B cell (primary cell): ENCODE results near the gene B3GNT9. TPM values are rescaled to one million over a fixed set of nuclear protein-coding genes. Genes with fewer than 3 reads are reported as not detected.

ENCODE experiments used
- ATAC-seq: fragments of 200-7000 bp; cut with Tn5 transposase; one replicate; pipeline ENCODE4 v1.10.0; 2021; ENCODE audit warnings: low read depth, mild to moderate bottlenecking, moderate number of reproducible peaks, moderate library complexity
- CTCF ChIA-PET: fragments of 350-600 bp; sonication (Branson Sonifier 250); formaldehyde crosslinking; loops from one replicate; lab custom pipeline; 2021; ENCODE audit warnings: antibody characterized with exemption, inconsistent platforms; lab: Charles Lee
- POLR2A ChIA-PET: fragments of 350-600 bp; sonication (Branson Sonifier 250); formaldehyde crosslinking; loops from one replicate; lab custom pipeline; 2021; ENCODE audit warnings: antibody characterized with exemption; lab: Charles Lee
- DNase-seq: peaks from one replicate; pipeline ENCODE4 v3.0.0; 2013
- H2AFZ ChIP-seq: 2 replicates; pipeline ENCODE4 v1.6.1; 2012; ENCODE audit warnings: mild to moderate bottlenecking, low read depth, low read length; ENCODE audit not compliant: insufficient read depth, poor library complexity, severe bottlenecking
- H3K27ac ChIP-seq, 2 donors: 1 replicate in 1 of 2; 2 replicates in 1 of 2; pipeline ENCODE4 v1.5.1; 2012 to 2013; ENCODE audit warnings: low read length in 2 of 2, mild to moderate bottlenecking in 2 of 2, moderate library complexity in 1 of 2
- H3K27me3 ChIP-seq, 4 experiments: fragments of 200-600 bp in 1 of 4; sonication (generic) in 1 of 4; replicated peaks in 1 of 4; 1 replicate in 2 of 4; 2 replicates in 2 of 4; pipeline versions ENCODE4 v1.6.1 to v1.7.0; 2013 to 2016; ENCODE audit warnings: low read length in 3 of 4, mild to moderate bottlenecking in 2 of 4, mixed read lengths in 1 of 4, moderate library complexity in 1 of 4; ENCODE audit not compliant: insufficient read depth in 4 of 4, control insufficient read depth in 3 of 4; ENCODE audit errors: control extremely low read depth in 1 of 4
- H3K36me3 ChIP-seq, 2 experiments: replicated peaks in 1 of 2; 1 replicate in 1 of 2; 2 replicates in 1 of 2; pipeline versions ENCODE4 v1.6.1 to v1.7.1; 2013; ENCODE audit warnings: low read length in 1 of 2; ENCODE audit not compliant: insufficient read depth in 2 of 2, control insufficient read depth in 1 of 2; ENCODE audit errors: control extremely low read depth in 1 of 2, extremely low read depth in 1 of 2
- H3K4me1 ChIP-seq, 2 donors: fragments of 200-600 bp in 1 of 2; sonication (generic) in 1 of 2; 1 replicate in 1 of 2; 2 replicates in 1 of 2; pipeline versions ENCODE4 v1.5.1 to v1.6.1; 2013 to 2017; ENCODE audit warnings: low read length in 2 of 2; ENCODE audit not compliant: control insufficient read depth in 2 of 2, insufficient read depth in 2 of 2
- H3K4me2 ChIP-seq: replicated peaks from 2 replicates; pipeline ENCODE3; 2012; ENCODE audit warnings: mild to moderate bottlenecking, low read depth, low read length; ENCODE audit not compliant: poor library complexity, severe bottlenecking
- H3K4me3 ChIP-seq, 5 experiments: fragments of 200-600 bp in 1 of 5; sonication (generic) in 1 of 5; 1 replicate in 3 of 5; 2 replicates in 2 of 5; pipeline versions ENCODE4 v1.5.1 to v1.7.0; 2011 to 2016; ENCODE audit warnings: low read length in 4 of 5, mild to moderate bottlenecking in 4 of 5, low read depth in 2 of 5, control low read depth in 1 of 5, moderate library complexity in 1 of 5; ENCODE audit not compliant: insufficient read depth in 1 of 5; ENCODE audit errors: control extremely low read depth in 1 of 5, extremely low read depth in 1 of 5
- H3K79me2 ChIP-seq: fragments of 200-600 bp; sonication (generic); one replicate; pipeline ENCODE4 v1.6.0; 2016; ENCODE audit warnings: low read length; ENCODE audit not compliant: control insufficient read depth, insufficient read depth
- H3K9ac ChIP-seq: fragments of 200-600 bp; sonication (generic); 2 replicates; pipeline ENCODE4 v1.6.1; 2017; ENCODE audit warnings: mild to moderate bottlenecking, low read length, moderate library complexity
- H3K9me3 ChIP-seq, 3 donors: one replicate each; pipeline versions ENCODE4 v1.6.1 to v1.7.1; 2013; ENCODE audit warnings: low read length in 2 of 3; ENCODE audit not compliant: control insufficient read depth in 2 of 3, insufficient read depth in 1 of 3; ENCODE audit errors: control extremely low read depth in 1 of 3
- H4K20me1 ChIP-seq: 2 replicates; pipeline ENCODE4 v1.6.0; 2012; ENCODE audit warnings: mild to moderate bottlenecking, low read length; ENCODE audit not compliant: insufficient read depth, control insufficient read depth, poor library complexity, severe bottlenecking
- H3K27ac Mint-ChIP-seq: one replicate; pipeline ENCODE4 v1.8.0; 2021; ENCODE audit warnings: mixed read lengths
- H3K27me3 Mint-ChIP-seq: one replicate; pipeline ENCODE4 v1.8.0; 2021; ENCODE audit warnings: mixed read lengths
- H3K4me1 Mint-ChIP-seq: one replicate; pipeline ENCODE4 v1.8.0; 2021; ENCODE audit warnings: mixed read lengths
- H3K4me3 Mint-ChIP-seq: one replicate; pipeline ENCODE4 v1.8.0; 2021; ENCODE audit warnings: mixed read lengths
- H3K9me3 Mint-ChIP-seq: one replicate; pipeline ENCODE4 v1.8.0; 2022; ENCODE audit warnings: mixed read lengths; ENCODE audit not compliant: insufficient read depth
- EZH2 ChIP-seq: IDR thresholded peaks from 2 replicates; pipeline ENCODE4 v1.6.1; 2012; ENCODE audit warnings: borderline replicate concordance, low read depth, mild to moderate bottlenecking, moderate library complexity, low read length; ENCODE audit not compliant: insufficient read depth, poor library complexity, severe bottlenecking
- WGBS: methylation state at CpG from one replicate; pipeline ENCODE4 v1.1.5; 2013; ENCODE audit warnings: missing lambda C conversion rate; ENCODE audit not compliant: insufficient coverage; 5-methylcytosine and 5-hydroxymethylcytosine counted together
- intact Hi-C: fragments of 100-400 bp; cut with micrococcal nuclease; formaldehyde crosslinking; loops from one replicate; pipeline ENCODE4 v1.10.0; 2022
- polyA plus RNA-seq: library from polyadenylated mRNA; depleted of rRNA; stranded (reverse); fragments of >200 nt; gene quantifications from 2 replicates; pipeline ENCODE4 v1.2.3, GENCODE V29; 2012
- total RNA-seq, 2 donors: library from RNA; stranded (reverse); fragments of 120-200 nt in 1 of 2; gene quantifications; 1 replicate in 1 of 2; 2 replicates in 1 of 2; pipeline versions ENCODE4 v1.2.3 to v1.2.4, GENCODE V29; 2013 to 2022
- TF ChIP-seq, protein P1 (sequence below): fragments of 200-600 bp; IDR thresholded peaks from one replicate; pipeline ENCODE4 v1.8.0; 2022; ENCODE audit warnings: antibody characterized with exemption, mild to moderate bottlenecking

B3GNT9 gene
- total and polyA plus RNA-seq, 2 donors (not counting 1 experiment from before 2014, with no cell fraction given): 1.6 to 2.5 TPM

- Histone ChIP-seq H2AFZ (peak overlapping the region; percentile 88), H3K27ac (no peak overlapping the region), H3K9ac (peak overlapping the region; percentile 86), H3K4me1 (peaks cover 20 to 22% of the 10 kb centered on the region in 2 donors), H3K79me2 (no peaks in the 10 kb centered on the region), H3K36me3 (no peaks in the 10 kb centered on the region), H3K4me3 (peak overlapping the region in 4 of 5 experiments; percentile 66 to 95 (median 72)), H4K20me1 (no peaks in the 10 kb centered on the region), H3K27me3 (peaks cover 0 to 34% (median 6%) of the 10 kb centered on the region in 4 experiments), H3K9me3 (peaks cover 0 to 3% (median 0%) of the 10 kb centered on the region in 3 donors), H3K4me2 (peak overlapping the region; percentile 99)
- TF ChIP-seq EZH2: no peak
- TF ChIP-seq, protein P1, sequence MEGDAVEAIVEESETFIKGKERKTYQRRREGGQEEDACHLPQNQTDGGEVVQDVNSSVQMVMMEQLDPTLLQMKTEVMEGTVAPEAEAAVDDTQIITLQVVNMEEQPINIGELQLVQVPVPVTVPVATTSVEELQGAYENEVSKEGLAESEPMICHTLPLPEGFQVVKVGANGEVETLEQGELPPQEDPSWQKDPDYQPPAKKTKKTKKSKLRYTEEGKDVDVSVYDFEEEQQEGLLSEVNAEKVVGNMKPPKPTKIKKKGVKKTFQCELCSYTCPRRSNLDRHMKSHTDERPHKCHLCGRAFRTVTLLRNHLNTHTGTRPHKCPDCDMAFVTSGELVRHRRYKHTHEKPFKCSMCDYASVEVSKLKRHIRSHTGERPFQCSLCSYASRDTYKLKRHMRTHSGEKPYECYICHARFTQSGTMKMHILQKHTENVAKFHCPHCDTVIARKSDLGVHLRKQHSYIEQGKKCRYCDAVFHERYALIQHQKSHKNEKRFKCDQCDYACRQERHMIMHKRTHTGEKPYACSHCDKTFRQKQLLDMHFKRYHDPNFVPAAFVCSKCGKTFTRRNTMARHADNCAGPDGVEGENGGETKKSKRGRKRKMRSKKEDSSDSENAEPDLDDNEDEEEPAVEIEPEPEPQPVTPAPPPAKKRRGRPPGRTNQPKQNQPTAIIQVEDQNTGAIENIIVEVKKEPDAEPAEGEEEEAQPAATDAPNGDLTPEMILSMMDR: no peak
- peak overlapping the region; percentile 93 for H3K4me3 Mint-ChIP-seq
- no peak for DNase-seq
- H3K27ac Mint-ChIP-seq: peak overlapping the region; percentile 50
- WGBS: 12% methylated on average over 54 of the region's 59 CpGs
- ChIA-PET CTCF (interaction anchor here (0.7 to 2.5 kb wide), 25 partner anchors 8 to 240 kb away, joined by 3 to 27 read pairs (median 5); partner anchors contain the start of genes FBXL8, FHOD1, NOL3 and SLC9A5), POLR2A (interaction anchor here (0.6 kb wide), 1 partner anchor 57 kb away, joined by 3 read pairs; no protein-coding TSS in a partner anchor)
- intact Hi-C loops: loop anchor here (1.0 to 2.0 kb wide), 3 partner anchors 62 to 237 kb away; partner anchors contain the start of genes FHOD1 and PHAF1
- peaks cover 13% of the 10 kb centered on the region for H3K4me1 Mint-ChIP-seq
- peaks cover 11% of the 10 kb centered on the region for H3K27me3 Mint-ChIP-seq
- H3K9me3 Mint-ChIP-seq: no peaks in the 10 kb centered on the region
- ATAC-seq: no peak
Observed at GRCh38 chr16:67184453-67184994, 33.7 kb upstream of the B3GNT9 start.
